Neural progenitor cell (in vitro differentiated cells): Measurements from ENCODE around the gene PHC1. TPM values are rescaled to one million over a fixed set of nuclear protein-coding genes. Genes with fewer than 3 reads are reported as not detected.
"Not testable (repeated sequence)": the region's sequence is repeated elsewhere in the genome, so short reads cannot be mapped to it uniquely, and the experiment has no call there.

ENCODE experiments used
- DNase-seq: peaks from one replicate; pipeline ENCODE4 v3.0.0-alpha.2; 2016; ENCODE audit warnings: low spot score
- H2AFZ ChIP-seq: fragments of 200-600 bp; sonication (generic); replicated peaks from 2 replicates; pipeline ENCODE4 v1.6.1; 2016; ENCODE audit warnings: antibody characterized with exemption
- H3F3A ChIP-seq: fragments of 200-600 bp; sonication (generic); 2 replicates; pipeline ENCODE4 v1.6.1; 2016; ENCODE audit warnings: antibody characterized with exemption, low read depth
- H3K27ac ChIP-seq: fragments of 200-600 bp; sonication (generic); 2 replicates; pipeline ENCODE4 v1.5.1; 2016; ENCODE audit warnings: mild to moderate bottlenecking
- H3K27me3 ChIP-seq: fragments of 200-600 bp; sonication (generic); 2 replicates; pipeline ENCODE4 v1.6.1; 2016; ENCODE audit warnings: mild to moderate bottlenecking, moderate library complexity
- H3K36me3 ChIP-seq: fragments of 200-600 bp; sonication (generic); 2 replicates; pipeline ENCODE4 v1.5.1; 2016
- H3K4me1 ChIP-seq: fragments of 200-600 bp; sonication (generic); 2 replicates; pipeline ENCODE4 v1.6.1; 2016; ENCODE audit warnings: mixed run types
- H3K4me2 ChIP-seq: fragments of 200-600 bp; sonication (generic); 2 replicates; pipeline ENCODE4 v1.6.1; 2016
- H3K4me3 ChIP-seq: fragments of 200-600 bp; sonication (generic); 2 replicates; pipeline ENCODE4 v1.5.1; 2016
- H3K79me2 ChIP-seq: fragments of 200-600 bp; sonication (generic); 2 replicates; pipeline ENCODE4 v1.6.1; 2016; ENCODE audit warnings: low read depth
- H3K9ac ChIP-seq: fragments of 200-600 bp; sonication (generic); 2 replicates; pipeline ENCODE4 v1.6.1; 2016
- H3K9me3 ChIP-seq: fragments of 200-600 bp; sonication (generic); 2 replicates; pipeline ENCODE4 v1.5.1; 2016; ENCODE audit warnings: low read depth
- H4K20me1 ChIP-seq: fragments of 200-600 bp; sonication (generic); 2 replicates; pipeline ENCODE4 v1.6.1; 2016; ENCODE audit warnings: low read depth
- H3K27ac Mint-ChIP-seq: 3 replicates; pipeline ENCODE4 v1.8.0; 2021; ENCODE audit warnings: mixed read lengths
- H3K27me3 Mint-ChIP-seq: 2 replicates; pipeline ENCODE4 v1.8.0; 2022; ENCODE audit warnings: low read depth, mild to moderate bottlenecking, inconsistent platforms, moderate library complexity, mixed read lengths; ENCODE audit not compliant: insufficient read depth
- H3K36me3 Mint-ChIP-seq: 3 replicates; pipeline ENCODE4 v1.8.0; 2021; ENCODE audit warnings: mixed read lengths
- H3K4me1 Mint-ChIP-seq: 3 replicates; pipeline ENCODE4 v1.8.0; 2021; ENCODE audit warnings: mixed read lengths
- H3K4me3 Mint-ChIP-seq: 3 replicates; pipeline ENCODE4 v1.8.0; 2021; ENCODE audit warnings: mild to moderate bottlenecking, moderate library complexity, mixed read lengths
- H3K9me3 Mint-ChIP-seq: 3 replicates; pipeline ENCODE4 v1.8.0; 2020; ENCODE audit warnings: mixed read lengths
- CTCF ChIP-seq: fragments of 200-600 bp; sonication (generic); IDR thresholded peaks from 2 replicates; pipeline ENCODE4 v1.5.1; 2017; ENCODE audit warnings: antibody characterized with exemption, mild to moderate bottlenecking
- EZH2 ChIP-seq: fragments of 200-600 bp; sonication (generic); IDR thresholded peaks from 2 replicates; pipeline ENCODE4 v1.6.1; 2017; ENCODE audit warnings: antibody characterized with exemption, mild to moderate bottlenecking, moderate library complexity
- EZH2phosphoT487 ChIP-seq: fragments of 200-600 bp; sonication (generic); IDR thresholded peaks from 2 replicates; pipeline ENCODE4 v1.6.1; 2017; ENCODE audit warnings: antibody characterized with exemption
- total RNA-seq: library from RNA; depleted of rRNA; stranded (reverse); fragments of >200 nt; gene quantifications from 2 replicates; pipeline ENCODE4 v1.2.3, GENCODE V29; 2015; ENCODE audit warnings: low replicate concordance

Gene PHC1
- total RNA-seq, 1 donor from 2014 or later, result 62.7 TPM

GRCh38 chr12:8894986-8895385 is 19.3 kb upstream of the PHC1 start:
- no peaks in the 10 kb centered on the region for H3K79me2 ChIP-seq
- no peak overlapping the region for H3K27ac Mint-ChIP-seq
- no peaks in the 10 kb centered on the region for H3K9me3 Mint-ChIP-seq
- H3F3A ChIP-seq, result no peaks in the 10 kb centered on the region
- H3K4me1 ChIP-seq, result no peaks in the 10 kb centered on the region
- no peaks in the 10 kb centered on the region for H3K27me3 ChIP-seq
- no peaks in the 10 kb centered on the region for H3K9me3 ChIP-seq
- H3K4me3 Mint-ChIP-seq, result no peak overlapping the region
- no peak for TF ChIP-seq EZH2
- TF ChIP-seq EZH2phosphoT487, result no peak
- no peak for TF ChIP-seq CTCF
- no peak overlapping the region for H3K27ac ChIP-seq
- H3K4me3 ChIP-seq, result no peak overlapping the region
- DNase-seq, result no peak
- no peak overlapping the region for H2AFZ ChIP-seq
- H4K20me1 ChIP-seq, result no peaks in the 10 kb centered on the region
- H3K36me3 Mint-ChIP-seq, result no peaks in the 10 kb centered on the region
- no peaks in the 10 kb centered on the region for H3K36me3 ChIP-seq
- H3K4me2 ChIP-seq, result no peak overlapping the region
- H3K27me3 Mint-ChIP-seq, result peaks cover 7% of the 10 kb centered on the region
- H3K9ac ChIP-seq, result no peak overlapping the region
- H3K4me1 Mint-ChIP-seq, result peaks cover 5% of the 10 kb centered on the region

- H3K27ac Mint-ChIP-seq, result no peak overlapping the region
- H3K27me3 Mint-ChIP-seq, result peaks cover 8% of the 10 kb centered on the region
Observed at GRCh38 chr12:8897081-8897480, 17.2 kb upstream of the PHC1 start.

GRCh38 chr12:8899830-8900229 is 14.5 kb upstream of the PHC1 start:
- Histone ChIP-seq H3K4me3 (no peak overlapping the region), H4K20me1 (no peaks in the 10 kb centered on the region), H3K9ac (no peak overlapping the region), H3K79me2 (no peaks in the 10 kb centered on the region), H3K27ac (no peak overlapping the region), H3K27me3 (no peaks in the 10 kb centered on the region), H3K9me3 (no peaks in the 10 kb centered on the region), H3F3A (no peaks in the 10 kb centered on the region), H3K4me2 (no peak overlapping the region), H2AFZ (no peak overlapping the region), H3K4me1 (no peaks in the 10 kb centered on the region), H3K36me3 (no peaks in the 10 kb centered on the region)
- Mint-ChIP-seq H3K4me3 (no peak overlapping the region), H3K4me1 (no peaks in the 10 kb centered on the region), H3K36me3 (no peaks in the 10 kb centered on the region), H3K27ac (no peak overlapping the region), H3K9me3 (peaks cover 6% of the 10 kb centered on the region), H3K27me3 (peaks cover 9% of the 10 kb centered on the region)
- TF ChIP-seq CTCF (no peak), EZH2phosphoT487 (no peak), EZH2 (no peak)
- DNase-seq, result no peak

More at GRCh38 chr12:8897081-8897480, 17.2 kb upstream of the PHC1 start:
- H3F3A ChIP-seq, result no peaks in the 10 kb centered on the region
- H3K4me1 Mint-ChIP-seq, result no peaks in the 10 kb centered on the region
- no peak overlapping the region for H3K27ac ChIP-seq
- no peak for DNase-seq
- H3K4me3 Mint-ChIP-seq, result no peak overlapping the region
- no peak overlapping the region for H3K9ac ChIP-seq
- H3K79me2 ChIP-seq, result no peaks in the 10 kb centered on the region
- no peak overlapping the region for H3K4me3 ChIP-seq
- no peaks in the 10 kb centered on the region for H3K36me3 ChIP-seq
- H3K9me3 ChIP-seq, result no peaks in the 10 kb centered on the region
- H3K27me3 ChIP-seq, result no peaks in the 10 kb centered on the region
- H3K36me3 Mint-ChIP-seq, result no peaks in the 10 kb centered on the region
- H3K9me3 Mint-ChIP-seq, result peaks cover 6% of the 10 kb centered on the region
- no peaks in the 10 kb centered on the region for H4K20me1 ChIP-seq
- TF ChIP-seq EZH2phosphoT487 (no peak), EZH2 (no peak), CTCF (no peak)
- H3K4me2 ChIP-seq, result no peak overlapping the region
- H3K4me1 ChIP-seq, result no peaks in the 10 kb centered on the region
- H2AFZ ChIP-seq, result no peak overlapping the region

GRCh38 chr12:8902703-8903102 is 11.6 kb upstream of the PHC1 start:
- H3K36me3 Mint-ChIP-seq, H3K79me2 ChIP-seq, DNase-seq, H3K27me3 Mint-ChIP-seq, H3K4me3 Mint-ChIP-seq, H3K27ac ChIP-seq, H3K27me3 ChIP-seq, H3K9me3 Mint-ChIP-seq, H3K4me3 ChIP-seq, H3K27ac Mint-ChIP-seq, H4K20me1 ChIP-seq, H3K4me2 ChIP-seq, H3K9me3 ChIP-seq, H3K9ac ChIP-seq, H3K36me3 ChIP-seq, H2AFZ ChIP-seq: not testable (repeated sequence)
- H3F3A ChIP-seq, result peaks cover 11% of the 10 kb centered on the region
- peaks cover 18% of the 10 kb centered on the region for H3K4me1 ChIP-seq
- peaks cover 19% of the 10 kb centered on the region for H3K4me1 Mint-ChIP-seq
